Right ventricle myocardium superior (tissue), 1 donor: ENCODE measurements around the gene CPZ. TPM values are rescaled to one million over a fixed set of nuclear protein-coding genes. Genes with fewer than 3 reads are reported as not detected.

Experiments used
- ATAC-seq: fragments of 200-7000 bp; cut with Tn5 transposase; one replicate; pipeline ENCODE4 v1.9.1; 2020; ENCODE audit warnings: mild to moderate bottlenecking; ENCODE audit not compliant: poor library complexity
- DNase-seq: peaks from one replicate; pipeline ENCODE4 v3.0.0-alpha.2; 2020
- intact Hi-C: fragments of 100-400 bp; cut with DNase I; formaldehyde crosslinking; loops from one replicate; pipeline ENCODE4 v1.11.2; 2022
- total RNA-seq: library from RNA; stranded (reverse); fragmentation: NEBNext Ultra II Directional; extraction: Animal tissue kit (Norgen Biotek cat#: 25700); gene quantifications from one replicate; pipeline ENCODE4 v1.2.1, GENCODE V29; 2021
- donor health status: DM: no; HTN: yes; CAD: no; lungs with severe emphysema.

The CPZ gene
- total RNA-seq, 1 donor from 2014 or later: not detected

- ATAC-seq (no peak), DNase-seq (no peak)
- intact Hi-C loops: loop anchor here (5.0 kb wide), 1 partner anchor 123 kb away; no protein-coding TSS in a partner anchor
Measured at GRCh38 chr4:8589823-8590545, 2.6 kb upstream of the CPZ start.

GRCh38 chr4:8590546-8590880 lies 2.1 kb upstream of the CPZ start:
- intact Hi-C loops: loop anchor here (5.0 kb wide), 1 partner anchor 123 kb away; no protein-coding TSS in a partner anchor
- DNase-seq: no peak
- ATAC-seq: no peak

GRCh38 chr4:8591114-8591513 lies 1.5 kb upstream of the CPZ start:
- ATAC-seq (no peak), DNase-seq (no peak)
- intact Hi-C loops: loop anchor here (5.0 kb wide), 1 partner anchor 124 kb away; no protein-coding TSS in a partner anchor

- ATAC-seq (no peak), DNase-seq (no peak)
- intact Hi-C loops: loop anchor here (5.0 kb wide), 1 partner anchor 124 kb away; no protein-coding TSS in a partner anchor
Measured at GRCh38 chr4:8591626-8592365, 769 bp upstream of the CPZ start.

- ATAC-seq: no peak
- intact Hi-C loops: loop anchor here (5.0 kb wide), 1 partner anchor 126 kb away; no protein-coding TSS in a partner anchor
- peak; percentile 8 for DNase-seq
Measured at GRCh38 chr4:8593264-8594096, 915 bp downstream of the CPZ start.

GRCh38 chr4:8594097-8595038 lies 1.8 kb downstream of the CPZ start:
- DNase-seq: peak; percentile 25
- intact Hi-C loops: loop anchor here (5.0 kb wide), 1 partner anchor 127 kb away; no protein-coding TSS in a partner anchor
- ATAC-seq: peak; percentile 83

GRCh38 chr4:8595237-8596087 lies 2.9 kb downstream of the CPZ start:
- ATAC-seq: no peak
- intact Hi-C loops: no loop called here
- no peak for DNase-seq

GRCh38 chr4:8596891-8597290 lies 4.3 kb downstream of the CPZ start:
- ATAC-seq (no peak), DNase-seq (no peak)
- intact Hi-C loops: no loop called here

- intact Hi-C loops: no loop called here
- DNase-seq: no peak
- no peak for ATAC-seq
Measured at GRCh38 chr4:8597319-8597718, 4.8 kb downstream of the CPZ start.

GRCh38 chr4:8597791-8598190 lies 5.2 kb downstream of the CPZ start:
- DNase-seq (no peak), ATAC-seq (no peak)
- intact Hi-C loops: no loop called here

- DNase-seq (no peak), ATAC-seq (no peak)
Measured at GRCh38 chr4:8598391-8599090, 6.0 kb downstream of the CPZ start.

GRCh38 chr4:8599091-8599460 lies 6.5 kb downstream of the CPZ start:
- ATAC-seq: no peak
- intact Hi-C loops: no loop called here
- no peak for DNase-seq

More at GRCh38 chr4:8598391-8599090, 6.0 kb downstream of the CPZ start:
- intact Hi-C loops: no loop called here

GRCh38 chr4:8599657-8600056 lies 7.1 kb downstream of the CPZ start:
- ATAC-seq (no peak), DNase-seq (no peak)
- intact Hi-C loops: loop anchor here (10.0 kb wide), 1 partner anchor 315 kb away; no protein-coding TSS in a partner anchor

- no peak for ATAC-seq
- no peak for DNase-seq
- intact Hi-C loops: loop anchor here (10.0 kb wide), 1 partner anchor 315 kb away; no protein-coding TSS in a partner anchor
Measured at GRCh38 chr4:8600266-8600665, 7.7 kb downstream of the CPZ start.

GRCh38 chr4:8600686-8601085 lies 8.1 kb downstream of the CPZ start:
- intact Hi-C loops: loop anchor here (10.0 kb wide), 1 partner anchor 314 kb away; no protein-coding TSS in a partner anchor
- DNase-seq (no peak), ATAC-seq (no peak)

GRCh38 chr4:8601086-8601485 lies 8.5 kb downstream of the CPZ start:
- intact Hi-C loops: loop anchor here (10.0 kb wide), 1 partner anchor 314 kb away; no protein-coding TSS in a partner anchor
- ATAC-seq: no peak
- no peak for DNase-seq
